Gastrocnemius medialis (tissue), 4 donors: ENCODE measurements around the gene HOOK1. TPM values are rescaled to one million over a fixed set of nuclear protein-coding genes. Genes with fewer than 3 reads are reported as not detected.

Source experiments
- ATAC-seq, 2 donors: fragments of 150-250 bp; one replicate each; pipeline ENCODE4 v1.9.1; 2016
- DNase-seq, 2 donors: peaks; one replicate each; pipeline ENCODE4 v3.0.0-alpha.2; 2019
- H3K27ac ChIP-seq, 4 donors: fragments of 200-600 bp; sonication (generic); 1 replicate in 1 of 4; 2 replicates in 3 of 4; pipeline ENCODE4 v1.5.1; 2016 to 2018; ENCODE audit warnings: mild to moderate bottlenecking in 2 of 4, moderate library complexity in 1 of 4
- H3K27me3 ChIP-seq, 3 donors: fragments of 200-600 bp; sonication (generic) in 2 of 3; 1 replicate in 1 of 3; 2 replicates in 2 of 3; pipeline versions ENCODE4 v1.5.1 to v1.6.0; 2016 to 2019; ENCODE audit warnings: mild to moderate bottlenecking in 1 of 3, moderate library complexity in 1 of 3
- H3K36me3 ChIP-seq, 2 donors: fragments of 200-600 bp; sonication (generic) in 1 of 2; one replicate each; pipeline ENCODE4 v1.5.1; 2017 to 2018
- H3K4me1 ChIP-seq, 2 donors: fragments of 200-600 bp; sonication (generic) in 1 of 2; one replicate each; pipeline ENCODE4 v1.5.1; 2016 to 2017; ENCODE audit warnings: mild to moderate bottlenecking in 2 of 2
- H3K4me3 ChIP-seq, 4 donors: fragments of 200-600 bp; sonication (generic) in 3 of 4; 1 replicate in 1 of 4; 2 replicates in 3 of 4; pipeline ENCODE4 v1.5.1; 2016 to 2019; ENCODE audit warnings: mild to moderate bottlenecking in 2 of 4
- H3K9me3 ChIP-seq, 3 donors: fragments of 200-600 bp; sonication (generic) in 2 of 3; 1 replicate in 1 of 3; 2 replicates in 2 of 3; pipeline ENCODE4 v1.5.1; 2016 to 2019
- POLR2A ChIP-seq, 2 donors: fragments of 450-650 bp; IDR thresholded peaks; one replicate each; pipeline ENCODE4 v1.6.1; 2017; ENCODE audit warnings: antibody characterized with exemption in 2 of 2, mild to moderate bottlenecking in 2 of 2, moderate library complexity in 2 of 2
- in situ Hi-C, 4 donors: fragments of 200-750 bp; cut with MboI; loops; one replicate each; pipeline versions ENCODE4 v1.15.0 to v1.8.0; 2017; ENCODE audit warnings: low sequenced_read_pairs in 4 of 4
- intact Hi-C: fragments of 100-400 bp; cut with DNase I; formaldehyde crosslinking; loops from one replicate; pipeline ENCODE4 v1.15.1; 2023; ENCODE audit warnings: low total_unique reads
- total RNA-seq, 4 donors: library from RNA; depleted of rRNA; stranded (reverse); fragments of >200 nt; gene quantifications; one replicate each; pipeline versions ENCODE4 v1.1.0 to v1.2.3, GENCODE V29; 2016
- TF ChIP-seq, protein P1 (sequence below), 5 experiments: fragments of 450-650 bp in 3 of 5; fragments of 200-600 bp in 2 of 5; sonication (generic) in 2 of 5; IDR thresholded peaks in 4 of 5; conservative IDR thresholded peaks in 1 of 5; 1 replicate in 4 of 5; 2 replicates in 1 of 5; pipeline ENCODE4 v1.5.1; 2016 to 2019; ENCODE audit warnings: antibody characterized with exemption in 5 of 5, mild to moderate bottlenecking in 3 of 5, moderate library complexity in 3 of 5

The HOOK1 gene
- total RNA-seq, 4 donors from 2014 or later: 0.07 to 2.1 (median 0.10) TPM; not detected in 1

DNA sequence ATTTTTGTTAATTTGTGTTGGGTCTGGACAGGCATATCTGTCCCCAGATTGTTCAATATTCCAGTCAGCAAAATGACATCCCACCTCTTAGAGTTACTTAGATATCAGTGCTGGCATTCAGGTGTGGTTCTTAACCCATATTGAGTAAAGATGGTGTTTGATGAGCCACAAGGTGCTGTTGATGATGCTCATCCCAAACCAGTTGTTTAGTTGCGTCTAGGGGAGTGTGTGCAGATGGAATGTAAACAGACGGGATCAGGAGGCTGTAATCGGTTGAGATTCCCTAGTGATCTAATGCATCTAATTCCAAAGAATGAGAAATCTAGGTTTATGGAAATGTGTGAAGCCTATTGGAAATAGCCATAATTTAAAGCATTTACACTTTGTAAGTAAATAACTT lies 1.1 kb downstream of the HOOK1 start:
- no peak for DNase-seq
- in situ Hi-C loops: no loop called here

DNA sequence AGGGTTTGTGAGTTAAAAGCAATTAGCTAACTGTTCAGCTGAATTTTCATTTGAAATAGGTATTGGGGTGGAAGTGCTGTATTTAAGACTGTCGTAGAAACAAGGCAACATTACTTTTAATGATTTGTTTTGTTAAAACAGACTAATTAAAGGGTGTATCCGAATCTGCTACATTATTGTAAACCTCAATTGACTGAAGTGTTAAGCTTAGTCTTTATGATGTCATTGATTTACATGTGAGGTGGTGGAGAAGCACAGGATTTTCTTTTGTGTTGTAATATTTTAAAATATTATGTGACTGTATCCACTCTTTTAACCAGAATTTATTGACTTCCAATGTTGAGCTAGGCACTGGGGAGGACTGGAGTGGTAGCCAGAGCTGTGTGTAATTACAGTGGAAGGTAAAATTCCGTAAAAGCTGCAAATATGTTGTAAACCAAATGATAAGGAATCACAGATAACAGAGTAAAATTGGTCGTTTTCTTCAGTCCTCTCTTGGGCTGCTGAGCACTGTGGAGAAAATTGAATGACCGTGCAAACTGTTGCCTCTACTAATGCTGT lies 1.6 kb downstream of the HOOK1 start:
- Histone ChIP-seq H3K27me3 (peaks cover 43 to 52% (median 48%) of the 10 kb centered on the region in 3 donors), H3K27ac (no peak overlapping the region), H3K4me3 (no peak overlapping the region), H3K36me3 (no peaks in the 10 kb centered on the region), H3K9me3 (no peaks in the 10 kb centered on the region), H3K4me1 (peaks cover 0 to 13% of the 10 kb centered on the region in 2 donors)
- ATAC-seq (no peak), DNase-seq (no peak)
- intact Hi-C loops (no loop called here), in situ Hi-C loops (no loop called here)
- no peak for TF ChIP-seq POLR2A (IDR thresholded peaks at IDR 0.05)

More for the DNA sequence above, 1.1 kb downstream of the HOOK1 start:
- Histone ChIP-seq H3K9me3 (no peaks in the 10 kb centered on the region), H3K36me3 (no peaks in the 10 kb centered on the region), H3K4me3 (no peak overlapping the region), H3K27me3 (peaks cover 43 to 54% (median 48%) of the 10 kb centered on the region in 3 donors), H3K4me1 (peaks cover 0 to 13% of the 10 kb centered on the region in 2 donors), H3K27ac (no peak overlapping the region)
- intact Hi-C loops: no loop called here
- ATAC-seq: no peak
- TF ChIP-seq, protein P1, sequence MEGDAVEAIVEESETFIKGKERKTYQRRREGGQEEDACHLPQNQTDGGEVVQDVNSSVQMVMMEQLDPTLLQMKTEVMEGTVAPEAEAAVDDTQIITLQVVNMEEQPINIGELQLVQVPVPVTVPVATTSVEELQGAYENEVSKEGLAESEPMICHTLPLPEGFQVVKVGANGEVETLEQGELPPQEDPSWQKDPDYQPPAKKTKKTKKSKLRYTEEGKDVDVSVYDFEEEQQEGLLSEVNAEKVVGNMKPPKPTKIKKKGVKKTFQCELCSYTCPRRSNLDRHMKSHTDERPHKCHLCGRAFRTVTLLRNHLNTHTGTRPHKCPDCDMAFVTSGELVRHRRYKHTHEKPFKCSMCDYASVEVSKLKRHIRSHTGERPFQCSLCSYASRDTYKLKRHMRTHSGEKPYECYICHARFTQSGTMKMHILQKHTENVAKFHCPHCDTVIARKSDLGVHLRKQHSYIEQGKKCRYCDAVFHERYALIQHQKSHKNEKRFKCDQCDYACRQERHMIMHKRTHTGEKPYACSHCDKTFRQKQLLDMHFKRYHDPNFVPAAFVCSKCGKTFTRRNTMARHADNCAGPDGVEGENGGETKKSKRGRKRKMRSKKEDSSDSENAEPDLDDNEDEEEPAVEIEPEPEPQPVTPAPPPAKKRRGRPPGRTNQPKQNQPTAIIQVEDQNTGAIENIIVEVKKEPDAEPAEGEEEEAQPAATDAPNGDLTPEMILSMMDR (IDR thresholded peaks at IDR 0.05 in 4 of 5, conservative IDR thresholded peaks at IDR 0.05 in 1 of 5): no peak
- no peak for TF ChIP-seq POLR2A (IDR thresholded peaks at IDR 0.05)

DNA sequence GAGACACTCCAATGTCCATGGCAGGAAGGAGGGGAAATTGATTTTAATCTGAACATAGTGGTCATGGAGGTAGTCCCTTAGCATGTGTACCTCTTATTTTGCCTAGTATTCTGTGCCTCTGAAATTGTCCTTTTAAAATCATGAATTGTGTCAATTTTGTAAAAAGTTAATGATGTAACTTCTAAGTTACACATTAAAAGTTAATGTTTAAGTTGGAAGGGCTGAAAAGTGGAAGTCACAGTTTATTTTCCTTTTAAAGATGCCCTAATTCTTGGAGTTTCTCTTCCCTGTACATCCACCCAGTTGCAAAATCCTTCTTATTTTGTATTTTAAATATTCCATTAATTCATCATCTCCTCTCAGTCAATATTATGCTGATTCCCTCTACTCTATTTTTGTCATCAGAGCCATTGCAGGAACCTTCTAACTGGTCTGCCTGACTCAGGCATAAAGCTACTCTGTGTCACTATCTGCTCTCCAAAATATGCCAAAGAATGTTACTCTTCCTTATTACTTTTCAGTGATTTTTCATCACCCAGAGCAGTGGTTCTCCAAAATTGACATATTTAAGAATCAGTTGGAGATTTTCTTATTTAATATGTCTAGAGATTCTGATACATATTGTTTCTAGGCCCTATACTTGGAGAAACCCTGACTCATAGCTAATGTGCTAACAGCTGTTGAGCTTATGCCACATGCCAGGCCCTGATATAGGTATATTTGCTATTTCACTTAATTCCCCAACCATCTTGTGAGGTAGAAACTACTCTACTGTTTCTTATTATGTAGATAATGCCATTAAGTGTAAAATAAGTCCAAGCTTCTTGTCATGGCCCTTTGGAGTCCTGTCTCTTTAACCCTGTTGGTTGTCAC lies 5.1 kb downstream of the HOOK1 start:
- H3K27ac ChIP-seq: no peak overlapping the region
- intact Hi-C loops: no loop called here
- H3K4me1 ChIP-seq: peaks cover 0 to 5% of the 10 kb centered on the region in 2 donors
- no peak overlapping the region for H3K4me3 ChIP-seq
- H3K9me3 ChIP-seq: no peaks in the 10 kb centered on the region
- TF ChIP-seq, protein P1 (IDR thresholded peaks at IDR 0.05 in 4 of 5, conservative IDR thresholded peaks at IDR 0.05 in 1 of 5): no peak
- TF ChIP-seq POLR2A (IDR thresholded peaks at IDR 0.05): no peak
- ATAC-seq (no peak), DNase-seq (no peak)
- peaks cover 12 to 20% (median 18%) of the 10 kb centered on the region in 3 donors for H3K27me3 ChIP-seq
- in situ Hi-C loops: no loop called here
- H3K36me3 ChIP-seq: no peaks in the 10 kb centered on the region

DNA sequence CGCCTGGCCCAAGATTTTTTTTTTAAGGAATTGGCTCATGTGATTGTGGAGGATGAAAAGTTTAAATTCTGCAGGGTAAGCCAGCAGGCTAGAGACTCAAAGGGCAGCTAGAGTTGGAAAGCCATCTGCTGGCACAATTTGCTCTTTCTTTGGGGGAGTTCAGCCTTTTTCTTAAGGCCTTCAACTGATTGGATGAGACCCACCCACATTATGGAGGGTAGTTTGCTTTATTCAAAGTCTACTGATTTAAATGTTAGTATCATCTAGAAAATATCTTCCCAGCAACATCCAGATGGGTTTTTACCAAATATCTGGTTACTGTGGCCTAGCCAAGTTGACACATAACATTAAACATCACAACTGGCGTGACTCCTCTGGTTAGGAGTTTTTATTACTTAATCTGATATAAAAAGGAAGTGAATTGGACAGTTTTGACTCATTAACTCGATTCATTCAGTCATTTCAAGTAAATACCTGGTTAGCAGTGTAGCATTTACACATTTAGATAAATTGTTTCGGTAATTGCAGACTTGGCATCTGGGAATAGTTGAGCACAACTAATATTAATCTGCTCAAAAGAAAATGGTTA lies 12.4 kb downstream of the HOOK1 start:
- H3K9me3 ChIP-seq: no peaks in the 10 kb centered on the region
- no peaks in the 10 kb centered on the region for H3K4me1 ChIP-seq
- no peak for ATAC-seq
- TF ChIP-seq, protein P1 (IDR thresholded peaks at IDR 0.05 in 4 of 5, conservative IDR thresholded peaks at IDR 0.05 in 1 of 5): no peak
- no peak for TF ChIP-seq POLR2A (IDR thresholded peaks at IDR 0.05)
- H3K27me3 ChIP-seq: no peaks in the 10 kb centered on the region
- no peak for DNase-seq
- H3K27ac ChIP-seq: no peak overlapping the region
- in situ Hi-C loops: no loop called here
- H3K4me3 ChIP-seq: no peak overlapping the region
- intact Hi-C loops: no loop called here
- H3K36me3 ChIP-seq: no peaks in the 10 kb centered on the region

DNA sequence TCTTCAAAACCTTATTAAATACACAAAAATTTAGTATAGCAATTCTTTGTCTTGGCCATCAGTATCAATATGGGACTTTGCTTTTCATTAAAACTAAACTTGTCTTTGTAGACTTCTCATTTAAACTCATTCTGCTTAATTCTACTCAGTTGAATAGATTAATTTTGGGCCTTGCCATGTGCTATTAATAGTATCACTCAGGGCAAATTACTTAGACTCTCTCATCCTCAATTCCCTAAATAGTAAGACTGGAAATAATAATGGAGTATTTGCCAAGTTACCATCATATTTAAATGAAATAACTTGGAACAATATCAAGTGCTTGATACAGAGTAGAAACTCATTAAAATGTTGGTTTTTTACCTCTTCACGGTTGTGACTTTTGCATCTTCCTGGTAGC lies 13.4 kb downstream of the HOOK1 start:
- H3K9me3 ChIP-seq: no peaks in the 10 kb centered on the region
- in situ Hi-C loops (no loop called here), intact Hi-C loops (no loop called here)
- no peak for TF ChIP-seq POLR2A (IDR thresholded peaks at IDR 0.05)
- TF ChIP-seq, protein P1 (IDR thresholded peaks at IDR 0.05 in 4 of 5, conservative IDR thresholded peaks at IDR 0.05 in 1 of 5): no peak
- ATAC-seq (no peak), DNase-seq (no peak)
- no peaks in the 10 kb centered on the region for H3K36me3 ChIP-seq
- no peaks in the 10 kb centered on the region for H3K4me1 ChIP-seq
- H3K27me3 ChIP-seq: no peaks in the 10 kb centered on the region
- H3K4me3 ChIP-seq: no peak overlapping the region
- no peak overlapping the region for H3K27ac ChIP-seq
